Measurements from ENCODE around the gene BGLAP. TPM values are rescaled to one million over a fixed set of nuclear protein-coding genes. Genes with fewer than 3 reads are reported as not detected.

Gene BGLAP
- total RNA-seq, 2 experiments from 2014 or later: 2.2 to 2.5 TPM

GRCh38 chr1:156270314-156270713, 28.3 kb downstream of the BGLAP start:
- intact Hi-C loops (cut with micrococcal nuclease): no loop called here
- Mint-ChIP-seq H3K4me1 (ENCODE audit: low read depth) (no peaks in the 10 kb centered on the region), H3K9me3 (no peaks in the 10 kb centered on the region), H3K36me3 (ENCODE audit: low read depth) (peaks cover 58% of the 10 kb centered on the region), H3K4me3 (no peak overlapping the region), H3K27ac (no peak overlapping the region), H3K27me3 (no peaks in the 10 kb centered on the region)
- DNase-seq (no peak), ATAC-seq (no peak)
- TF ChIP-seq CTCF (IDR thresholded peaks at IDR 0.05): no peak
- ChIA-PET POLR2A (interaction anchor here (1.1 to 5.1 kb wide), 2 partner anchors 12 to 17 kb away, joined by 3 to 50 read pairs; partner anchors contain the start of genes SMG5 and TMEM79), CTCF (no interaction called here)

- no peak for TF ChIP-seq CTCF (IDR thresholded peaks at IDR 0.05)
- ATAC-seq (no peak), DNase-seq (no peak)
- H3K9me3 Mint-ChIP-seq: no peaks in the 10 kb centered on the region
- peaks cover 18% of the 10 kb centered on the region for H3K4me1 Mint-ChIP-seq (ENCODE audit: low read depth)
- intact Hi-C loops (cut with micrococcal nuclease): no loop called here
- H3K36me3 Mint-ChIP-seq (ENCODE audit: low read depth): peaks cover 66% of the 10 kb centered on the region
- ChIA-PET CTCF (interaction anchor here (0.9 to 1.5 kb wide), 2 partner anchors 21 to 43 kb away, joined by 3 read pairs; no protein-coding TSS in a partner anchor), POLR2A (interaction anchor here (0.6 to 1.2 kb wide), 2 partner anchors 31 to 110 kb away, joined by 3 to 5 read pairs; no protein-coding TSS in a partner anchor)
- no peaks in the 10 kb centered on the region for H3K27me3 Mint-ChIP-seq
- H3K4me3 Mint-ChIP-seq: no peak overlapping the region
- peak overlapping the region; percentile 25 for H3K27ac Mint-ChIP-seq
These were observed 34.5 kb downstream of the BGLAP start for GRCh38 chr1:156276532-156276931.

GRCh38 chr1:156276966-156277381, 35.0 kb downstream of the BGLAP start:
- no peak for TF ChIP-seq CTCF (IDR thresholded peaks at IDR 0.05)
- peaks cover 67% of the 10 kb centered on the region for H3K36me3 Mint-ChIP-seq (ENCODE audit: low read depth)
- H3K27ac Mint-ChIP-seq: peak overlapping the region; percentile 9
- ChIA-PET CTCF (interaction anchor here (0.9 to 1.5 kb wide), 3 partner anchors 20 to 57 kb away, joined by 3 read pairs; no protein-coding TSS in a partner anchor), POLR2A (interaction anchor here (0.6 to 1.2 kb wide), 3 partner anchors 14 to 111 kb away, joined by 3 to 5 read pairs (median 3); no protein-coding TSS in a partner anchor)
- intact Hi-C loops (cut with micrococcal nuclease): no loop called here
- peaks cover 19% of the 10 kb centered on the region for H3K4me1 Mint-ChIP-seq (ENCODE audit: low read depth)
- H3K9me3 Mint-ChIP-seq: no peaks in the 10 kb centered on the region
- DNase-seq: no peak
- ATAC-seq: no peak
- no peaks in the 10 kb centered on the region for H3K27me3 Mint-ChIP-seq
- H3K4me3 Mint-ChIP-seq: no peak overlapping the region

GRCh38 chr1:156279837-156280236, 37.9 kb downstream of the BGLAP start:
- POLR2A ChIA-PET: interaction anchor here (1.0 to 5.1 kb wide), 8 partner anchors 8 to 395 kb away, joined by 3 to 50 read pairs (median 8); partner anchors contain the start of genes CCT3, GLMP and TSACC
- TF ChIP-seq CTCF (IDR thresholded peaks at IDR 0.05): no peak
- no peaks in the 10 kb centered on the region for H3K27me3 Mint-ChIP-seq
- H3K4me1 Mint-ChIP-seq (ENCODE audit: low read depth): peaks cover 31% of the 10 kb centered on the region
- H3K36me3 Mint-ChIP-seq (ENCODE audit: low read depth): peaks cover 54% of the 10 kb centered on the region
- DNase-seq (no peak), ATAC-seq (no peak)
- H3K27ac Mint-ChIP-seq: peak overlapping the region; percentile 7
- intact Hi-C loops (cut with micrococcal nuclease): loop anchor here (2.0 kb wide), 1 partner anchor 57 kb away; no protein-coding TSS in a partner anchor
- H3K9me3 Mint-ChIP-seq: no peaks in the 10 kb centered on the region
- H3K4me3 Mint-ChIP-seq: peak overlapping the region; percentile 99
- CTCF ChIA-PET: interaction anchor here (1.0 to 6.1 kb wide), 11 partner anchors 19 to 189 kb away, joined by 3 to 37 read pairs (median 3); partner anchors contain the start of genes CCT3 and VHLL

- Mint-ChIP-seq H3K27ac (peak overlapping the region; percentile 94), H3K4me3 (peak overlapping the region; percentile 99), H3K27me3 (no peaks in the 10 kb centered on the region), H3K36me3 (ENCODE audit: low read depth) (peaks cover 44% of the 10 kb centered on the region), H3K4me1 (ENCODE audit: low read depth) (peaks cover 32% of the 10 kb centered on the region), H3K9me3 (no peaks in the 10 kb centered on the region)
- ChIA-PET POLR2A (interaction anchor here (0.6 to 5.1 kb wide), 21 partner anchors 9 to 221 kb away, joined by 3 to 50 read pairs (median 5); partner anchors contain the start of genes CCT3, GLMP and TSACC), CTCF (interaction anchor here (1.3 to 6.1 kb wide), 9 partner anchors 9 to 150 kb away, joined by 3 to 37 read pairs (median 8); partner anchors contain the start of gene CCT3)
- ATAC-seq: peak; percentile 74
- intact Hi-C loops (cut with micrococcal nuclease): loop anchor here (2.0 kb wide), 1 partner anchor 56 kb away; no protein-coding TSS in a partner anchor
- DNase-seq: peak; percentile 83
- no peak for TF ChIP-seq CTCF (IDR thresholded peaks at IDR 0.05)
These were observed 39.3 kb downstream of the BGLAP start for GRCh38 chr1:156281281-156281680.

Data from activated CD8-positive, alpha-beta T cell treated with anti-CD3 and anti-CD28 coated beads for 36 hours (primary cell).